ENCODE results near the gene REEP1.

Gene REEP1

DNA sequence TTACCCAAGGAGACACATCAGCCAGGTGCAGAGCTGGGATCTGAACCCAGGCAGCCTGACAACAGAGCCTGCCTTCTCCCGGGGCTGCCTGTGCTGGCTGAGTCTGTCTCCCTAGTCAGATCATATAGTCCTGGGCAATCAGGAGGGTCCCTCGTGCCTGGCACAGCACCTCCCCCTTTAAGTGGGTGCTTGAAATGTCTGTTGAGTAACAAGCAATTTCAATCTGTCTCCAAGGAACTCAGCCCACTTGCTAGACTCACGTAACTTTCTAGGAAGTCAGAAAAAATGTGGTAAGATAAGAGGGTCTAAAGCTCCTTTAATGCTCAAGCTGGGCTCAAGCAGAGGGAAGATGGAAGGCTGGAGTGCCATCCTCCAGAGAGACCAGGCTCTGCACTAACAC is 51.9 kb downstream of the REEP1 start:
- H3K4ac ChIP-seq (ENCODE audit: low read depth, low read length), result no peak overlapping the region
- no peak for DNase-seq
- no peak overlapping the region for H2BK120ac ChIP-seq (ENCODE audit: low read depth, low read length)
- H3K27ac ChIP-seq (ENCODE audit: low read depth, low read length), result no peak overlapping the region
- H2AK5ac ChIP-seq (ENCODE audit: low read length), result no peak overlapping the region
- no peaks in the 10 kb centered on the region for H3K27me3 ChIP-seq (ENCODE audit: insufficient read depth, low read length, poor library complexity)
- H4K8ac ChIP-seq (ENCODE audit: low read depth, low read length), result no peak overlapping the region
- H3K4me1 ChIP-seq (ENCODE audit: control insufficient read depth, low read depth, low read length), result no peaks in the 10 kb centered on the region
- H3K9ac ChIP-seq (ENCODE audit: low read length), result no peak overlapping the region
- H3K23ac ChIP-seq (ENCODE audit: low read length), result no peak overlapping the region
- H3K79me1 ChIP-seq (ENCODE audit: low read length), result no peaks in the 10 kb centered on the region
- no peak overlapping the region for H3K56ac ChIP-seq (ENCODE audit: low read length)
- no peak overlapping the region for H3K4me2 ChIP-seq (ENCODE audit: low read length)
- no peak overlapping the region for H2BK5ac ChIP-seq (ENCODE audit: low read length)
- no peak overlapping the region for H2BK15ac ChIP-seq (replicated peaks; ENCODE audit: low read depth)
- H3K36me3 ChIP-seq (ENCODE audit: control insufficient read depth, insufficient read depth, low read length), result no peaks in the 10 kb centered on the region
- no CpG with 5 or more reads among the region's 3 CpGs for WGBS (ENCODE audit: extremely low coverage, insufficient coverage, low lambda C conversion rate)
- no peak overlapping the region for H3K18ac ChIP-seq (ENCODE audit: low read length)
- no peak overlapping the region for H4K5ac ChIP-seq (ENCODE audit: low read length)
- no peak overlapping the region for H3K4me3 ChIP-seq (ENCODE audit: low read length)
- H3K79me2 ChIP-seq (ENCODE audit: control insufficient read depth, insufficient read depth, low read length), result no peaks in the 10 kb centered on the region

DNA sequence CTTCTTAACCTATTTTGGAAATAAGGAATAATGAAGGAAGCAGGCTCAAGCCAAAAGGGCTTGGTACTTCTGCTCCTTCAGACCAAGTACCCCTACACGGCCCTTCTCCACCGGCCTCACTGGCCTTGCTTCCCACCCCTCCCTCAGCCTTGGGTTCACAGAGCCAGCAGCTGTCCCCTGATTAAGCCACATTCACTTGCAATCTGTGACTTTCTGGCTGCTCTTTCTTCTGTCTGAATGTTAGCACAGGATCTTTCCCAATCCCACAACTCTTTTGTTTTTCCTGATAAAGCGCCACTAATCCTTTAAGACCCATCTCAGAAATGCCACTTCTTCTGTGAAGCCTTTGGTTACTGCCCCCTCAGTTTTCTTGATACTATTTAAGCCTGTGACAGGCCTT is 52.4 kb downstream of the REEP1 start:
- no peak overlapping the region for H3K56ac ChIP-seq (ENCODE audit: low read length)
- no peaks in the 10 kb centered on the region for H3K27me3 ChIP-seq (ENCODE audit: insufficient read depth, low read length, poor library complexity)
- no peak overlapping the region for H3K9ac ChIP-seq (ENCODE audit: low read length)
- H3K4me2 ChIP-seq (ENCODE audit: low read length), result no peak overlapping the region
- H4K8ac ChIP-seq (ENCODE audit: low read depth, low read length), result no peak overlapping the region
- no peak overlapping the region for H2BK5ac ChIP-seq (ENCODE audit: low read length)
- H3K79me1 ChIP-seq (ENCODE audit: low read length), result no peaks in the 10 kb centered on the region
- H3K79me2 ChIP-seq (ENCODE audit: control insufficient read depth, insufficient read depth, low read length), result no peaks in the 10 kb centered on the region
- H3K4me3 ChIP-seq (ENCODE audit: low read length), result no peak overlapping the region
- no CpG with 5 or more reads among the region's 3 CpGs for WGBS (ENCODE audit: extremely low coverage, insufficient coverage, low lambda C conversion rate)
- H4K5ac ChIP-seq (ENCODE audit: low read length), result no peak overlapping the region
- no peaks in the 10 kb centered on the region for H3K36me3 ChIP-seq (ENCODE audit: control insufficient read depth, insufficient read depth, low read length)
- H3K4me1 ChIP-seq (ENCODE audit: control insufficient read depth, low read depth, low read length), result no peaks in the 10 kb centered on the region
- H3K18ac ChIP-seq (ENCODE audit: low read length), result no peak overlapping the region
- H3K27ac ChIP-seq (ENCODE audit: low read depth, low read length), result no peak overlapping the region
- H2AK5ac ChIP-seq (ENCODE audit: low read length), result no peak overlapping the region
- H3K23ac ChIP-seq (ENCODE audit: low read length), result no peak overlapping the region
- no peak overlapping the region for H2BK120ac ChIP-seq (ENCODE audit: low read depth, low read length)
- no peak overlapping the region for H3K4ac ChIP-seq (ENCODE audit: low read depth, low read length)
- DNase-seq, result peak; percentile 42
- H2BK15ac ChIP-seq (replicated peaks; ENCODE audit: low read depth), result no peak overlapping the region

DNA sequence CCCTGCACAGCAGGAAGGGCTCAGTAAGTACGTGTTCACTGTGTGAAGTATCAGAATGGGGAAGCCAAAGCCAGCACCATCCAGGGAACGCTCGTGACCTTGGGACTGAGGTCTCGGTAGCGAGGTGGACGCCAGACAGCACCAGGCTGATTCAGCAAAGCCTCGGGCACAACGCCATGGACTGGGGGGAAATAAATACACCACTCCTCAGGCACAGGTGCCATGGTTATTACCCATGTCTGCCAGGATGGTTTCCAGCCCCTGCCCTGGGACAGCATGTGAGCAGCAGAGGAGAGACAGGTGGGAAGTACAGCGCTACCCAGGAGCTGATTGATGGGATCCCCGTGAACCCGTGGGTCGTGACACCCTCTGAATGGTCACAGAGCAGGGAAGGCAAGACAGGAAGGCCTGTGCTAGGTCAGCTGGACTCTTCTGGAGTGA is 53.0 kb downstream of the REEP1 start:
- H2BK120ac ChIP-seq (ENCODE audit: low read depth, low read length), result no peak overlapping the region
- H3K56ac ChIP-seq (ENCODE audit: low read length), result no peak overlapping the region
- no peak for DNase-seq
- no peak overlapping the region for H2BK5ac ChIP-seq (ENCODE audit: low read length)
- no peak overlapping the region for H3K4me2 ChIP-seq (ENCODE audit: low read length)
- no peaks in the 10 kb centered on the region for H3K79me1 ChIP-seq (ENCODE audit: low read length)
- no peak overlapping the region for H3K18ac ChIP-seq (ENCODE audit: low read length)
- no peak overlapping the region for H3K4ac ChIP-seq (ENCODE audit: low read depth, low read length)
- H3K4me1 ChIP-seq (ENCODE audit: control insufficient read depth, low read depth, low read length), result no peaks in the 10 kb centered on the region
- no peak overlapping the region for H3K23ac ChIP-seq (ENCODE audit: low read length)
- no peak overlapping the region for H3K9ac ChIP-seq (ENCODE audit: low read length)
- no peak overlapping the region for H2BK15ac ChIP-seq (replicated peaks; ENCODE audit: low read depth)
- H3K36me3 ChIP-seq (ENCODE audit: control insufficient read depth, insufficient read depth, low read length), result no peaks in the 10 kb centered on the region
- no peak overlapping the region for H4K8ac ChIP-seq (ENCODE audit: low read depth, low read length)
- no peak overlapping the region for H3K27ac ChIP-seq (ENCODE audit: low read depth, low read length)
- WGBS (ENCODE audit: extremely low coverage, insufficient coverage, low lambda C conversion rate), result no CpG with 5 or more reads among the region's 12 CpGs
- no peak overlapping the region for H2AK5ac ChIP-seq (ENCODE audit: low read length)
- H3K27me3 ChIP-seq (ENCODE audit: insufficient read depth, low read length, poor library complexity), result no peaks in the 10 kb centered on the region
- H3K79me2 ChIP-seq (ENCODE audit: control insufficient read depth, insufficient read depth, low read length), result no peaks in the 10 kb centered on the region
- no peak overlapping the region for H3K4me3 ChIP-seq (ENCODE audit: low read length)
- H4K5ac ChIP-seq (ENCODE audit: low read length), result no peak overlapping the region

DNA sequence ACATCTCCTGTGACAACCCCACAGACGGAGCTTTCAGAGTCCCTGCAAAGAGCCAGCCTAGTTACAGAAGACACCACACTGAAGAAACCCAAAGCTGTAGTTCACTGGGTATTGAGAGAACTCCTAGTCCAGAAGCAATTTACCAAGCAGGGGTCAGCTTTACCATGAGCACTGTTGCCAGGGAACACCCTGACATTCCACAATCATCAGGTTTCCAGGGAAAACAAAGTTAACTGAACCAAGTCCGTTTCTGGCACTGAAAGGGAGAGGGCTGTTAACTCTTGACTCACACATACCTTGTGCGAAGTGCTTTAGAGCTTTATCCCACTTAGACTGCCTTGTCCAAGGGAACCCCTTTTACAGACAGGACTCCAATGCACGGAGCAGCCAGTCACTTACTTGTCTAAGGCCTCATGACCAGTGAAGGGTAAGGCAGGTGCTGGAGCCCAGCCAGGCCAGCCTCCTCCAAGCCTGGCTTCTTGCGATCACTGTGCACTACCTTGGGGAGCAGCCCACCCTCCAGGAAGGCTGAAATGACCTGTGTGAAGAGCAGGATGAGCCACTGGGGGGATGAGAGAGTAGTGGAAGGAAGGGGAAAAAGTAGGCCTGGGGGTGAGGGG is 53.9 kb downstream of the REEP1 start:
- H3K4ac ChIP-seq (ENCODE audit: low read depth, low read length), result no peak overlapping the region
- no peak for DNase-seq
- H2BK5ac ChIP-seq (ENCODE audit: low read length), result no peak overlapping the region
- no peak overlapping the region for H2BK15ac ChIP-seq (replicated peaks; ENCODE audit: low read depth)
- no peaks in the 10 kb centered on the region for H3K36me3 ChIP-seq (ENCODE audit: control insufficient read depth, insufficient read depth, low read length)
- no peak overlapping the region for H3K4me2 ChIP-seq (ENCODE audit: low read length)
- no peak overlapping the region for H3K18ac ChIP-seq (ENCODE audit: low read length)
- no peaks in the 10 kb centered on the region for H3K79me1 ChIP-seq (ENCODE audit: low read length)
- no peak overlapping the region for H3K9ac ChIP-seq (ENCODE audit: low read length)
- no peaks in the 10 kb centered on the region for H3K27me3 ChIP-seq (ENCODE audit: insufficient read depth, low read length, poor library complexity)
- no peaks in the 10 kb centered on the region for H3K4me1 ChIP-seq (ENCODE audit: control insufficient read depth, low read depth, low read length)
- H3K56ac ChIP-seq (ENCODE audit: low read length), result no peak overlapping the region
- H2BK120ac ChIP-seq (ENCODE audit: low read depth, low read length), result no peak overlapping the region
- H3K23ac ChIP-seq (ENCODE audit: low read length), result peak overlapping the region; percentile 45
- H2AK5ac ChIP-seq (ENCODE audit: low read length), result no peak overlapping the region
- H3K4me3 ChIP-seq (ENCODE audit: low read length), result no peak overlapping the region
- no peak overlapping the region for H3K27ac ChIP-seq (ENCODE audit: low read depth, low read length)
- no peaks in the 10 kb centered on the region for H3K79me2 ChIP-seq (ENCODE audit: control insufficient read depth, insufficient read depth, low read length)
- H4K8ac ChIP-seq (ENCODE audit: low read depth, low read length), result no peak overlapping the region
- no peak overlapping the region for H4K5ac ChIP-seq (ENCODE audit: low read length)
- WGBS (ENCODE audit: extremely low coverage, insufficient coverage, low lambda C conversion rate), result no CpG with 5 or more reads among the region's 5 CpGs

DNA sequence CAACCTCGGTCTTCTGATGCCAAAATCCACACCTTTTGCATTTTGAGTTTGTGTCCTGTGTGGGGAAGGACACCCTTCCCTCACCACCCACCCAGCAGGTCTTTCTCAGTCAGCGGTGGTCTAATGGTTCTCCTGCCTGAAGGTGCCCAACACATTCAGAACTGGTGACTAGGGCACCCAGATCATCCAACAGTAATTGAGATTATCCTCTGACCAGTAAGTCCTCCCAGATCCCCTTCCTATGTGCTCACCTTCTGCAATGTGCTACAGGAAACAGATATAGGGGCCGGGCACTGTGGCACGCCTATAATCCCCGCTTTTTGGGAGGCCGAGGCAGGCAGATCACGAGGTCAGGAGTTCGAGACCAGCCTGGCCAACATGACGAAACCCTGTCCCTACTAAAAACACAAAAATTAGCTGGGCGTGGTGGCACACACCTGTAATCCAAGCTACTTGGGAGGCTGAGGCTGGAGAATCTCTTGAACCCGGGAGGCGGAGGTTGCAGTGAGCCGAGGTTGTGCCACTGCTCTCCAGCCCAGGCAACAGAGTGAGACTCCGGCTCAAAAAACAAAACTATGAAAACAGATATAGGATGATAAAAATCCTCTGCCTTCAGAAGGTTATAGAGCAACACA is 56.2 kb downstream of the REEP1 start:
- H3K27ac ChIP-seq (ENCODE audit: low read depth, low read length), result no peak overlapping the region
- no peak overlapping the region for H3K9ac ChIP-seq (ENCODE audit: low read length)
- H4K5ac ChIP-seq (ENCODE audit: low read length), result no peak overlapping the region
- no peak overlapping the region for H4K8ac ChIP-seq (ENCODE audit: low read depth, low read length)
- no peak overlapping the region for H3K56ac ChIP-seq (ENCODE audit: low read length)
- no peak overlapping the region for H3K18ac ChIP-seq (ENCODE audit: low read length)
- no peak overlapping the region for H2BK15ac ChIP-seq (replicated peaks; ENCODE audit: low read depth)
- no CpG with 5 or more reads among the region's 14 CpGs for WGBS (ENCODE audit: extremely low coverage, insufficient coverage, low lambda C conversion rate)
- no peak overlapping the region for H3K4me2 ChIP-seq (ENCODE audit: low read length)
- no peaks in the 10 kb centered on the region for H3K4me1 ChIP-seq (ENCODE audit: control insufficient read depth, low read depth, low read length)
- H3K79me1 ChIP-seq (ENCODE audit: low read length), result no peaks in the 10 kb centered on the region
- H3K27me3 ChIP-seq (ENCODE audit: insufficient read depth, low read length, poor library complexity), result no peaks in the 10 kb centered on the region
- H3K4ac ChIP-seq (ENCODE audit: low read depth, low read length), result no peak overlapping the region
- no peak overlapping the region for H3K23ac ChIP-seq (ENCODE audit: low read length)
- H2BK5ac ChIP-seq (ENCODE audit: low read length), result no peak overlapping the region
- no peaks in the 10 kb centered on the region for H3K79me2 ChIP-seq (ENCODE audit: control insufficient read depth, insufficient read depth, low read length)
- no peak overlapping the region for H3K4me3 ChIP-seq (ENCODE audit: low read length)
- no peak overlapping the region for H2AK5ac ChIP-seq (ENCODE audit: low read length)
- no peaks in the 10 kb centered on the region for H3K36me3 ChIP-seq (ENCODE audit: control insufficient read depth, insufficient read depth, low read length)
- DNase-seq, result no peak
- H2BK120ac ChIP-seq (ENCODE audit: low read depth, low read length), result no peak overlapping the region

DNA sequence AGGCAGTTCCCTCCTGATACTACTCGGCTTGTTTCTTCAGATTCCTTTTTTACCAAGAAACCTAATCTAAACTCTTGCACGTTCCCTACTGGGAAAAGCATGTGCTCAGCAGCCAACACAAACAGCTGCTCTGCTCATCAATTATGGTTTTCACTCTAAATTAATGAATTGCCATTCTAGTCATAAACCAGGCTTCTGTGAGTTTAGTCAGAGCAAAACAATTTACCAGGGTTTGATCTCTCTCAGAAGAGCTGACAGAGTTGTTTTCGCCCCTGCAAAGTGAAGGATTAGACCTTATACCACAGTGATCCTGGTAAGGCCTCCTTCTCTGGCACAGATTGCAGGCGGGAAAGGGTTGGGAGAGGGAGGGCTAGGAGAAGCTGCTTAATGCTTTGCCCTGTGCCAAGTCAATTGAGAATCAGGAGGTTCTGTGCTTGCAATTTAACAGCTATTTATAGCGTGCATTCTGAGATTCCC is 57.2 kb downstream of the REEP1 start:
- no peak overlapping the region for H4K5ac ChIP-seq (ENCODE audit: low read length)
- no peaks in the 10 kb centered on the region for H3K79me1 ChIP-seq (ENCODE audit: low read length)
- no peak overlapping the region for H3K4me3 ChIP-seq (ENCODE audit: low read length)
- no peak overlapping the region for H3K4me2 ChIP-seq (ENCODE audit: low read length)
- H2BK15ac ChIP-seq (replicated peaks; ENCODE audit: low read depth), result no peak overlapping the region
- WGBS (ENCODE audit: extremely low coverage, insufficient coverage, low lambda C conversion rate), result no CpG with 5 or more reads among the region's 5 CpGs
- H3K56ac ChIP-seq (ENCODE audit: low read length), result no peak overlapping the region
- H3K36me3 ChIP-seq (ENCODE audit: control insufficient read depth, insufficient read depth, low read length), result no peaks in the 10 kb centered on the region
- no peak overlapping the region for H4K8ac ChIP-seq (ENCODE audit: low read depth, low read length)
- no peaks in the 10 kb centered on the region for H3K27me3 ChIP-seq (ENCODE audit: insufficient read depth, low read length, poor library complexity)
- no peak overlapping the region for H2AK5ac ChIP-seq (ENCODE audit: low read length)
- DNase-seq, result no peak
- no peaks in the 10 kb centered on the region for H3K4me1 ChIP-seq (ENCODE audit: control insufficient read depth, low read depth, low read length)
- no peak overlapping the region for H2BK5ac ChIP-seq (ENCODE audit: low read length)
- no peak overlapping the region for H3K27ac ChIP-seq (ENCODE audit: low read depth, low read length)
- H3K18ac ChIP-seq (ENCODE audit: low read length), result no peak overlapping the region
- H3K9ac ChIP-seq (ENCODE audit: low read length), result no peak overlapping the region
- H3K79me2 ChIP-seq (ENCODE audit: control insufficient read depth, insufficient read depth, low read length), result no peaks in the 10 kb centered on the region
- no peak overlapping the region for H3K4ac ChIP-seq (ENCODE audit: low read depth, low read length)
- H2BK120ac ChIP-seq (ENCODE audit: low read depth, low read length), result no peak overlapping the region
- H3K23ac ChIP-seq (ENCODE audit: low read length), result no peak overlapping the region

Data from mesendoderm (in vitro differentiated cells).